Esophagus muscularis mucosa (tissue), 4 donors: ENCODE data around the gene AFAP1L2.

ENCODE experiments used
- EP300 ChIP-seq: sonication (generic); formaldehyde crosslinking; IDR thresholded peaks from one replicate; pipeline ENCODE4 v1.6.1; 2017; ENCODE audit warnings: antibody characterized with exemption
- POLR2AphosphoS5 ChIP-seq, 2 donors: sonication (generic); formaldehyde crosslinking; IDR thresholded peaks; one replicate each; pipeline ENCODE4 v1.6.1; 2017; ENCODE audit warnings: antibody characterized with exemption in 2 of 2
- TF ChIP-seq, protein P1 (sequence below), 3 experiments: fragments of 200-600 bp in 2 of 3; fragments of 450-650 bp in 1 of 3; sonication (generic) in 2 of 3; IDR thresholded peaks; one replicate each; pipeline ENCODE4 v1.5.1; 2017 to 2019; ENCODE audit warnings: antibody characterized with exemption in 3 of 3, mild to moderate bottlenecking in 2 of 3, moderate library complexity in 1 of 3

DNA sequence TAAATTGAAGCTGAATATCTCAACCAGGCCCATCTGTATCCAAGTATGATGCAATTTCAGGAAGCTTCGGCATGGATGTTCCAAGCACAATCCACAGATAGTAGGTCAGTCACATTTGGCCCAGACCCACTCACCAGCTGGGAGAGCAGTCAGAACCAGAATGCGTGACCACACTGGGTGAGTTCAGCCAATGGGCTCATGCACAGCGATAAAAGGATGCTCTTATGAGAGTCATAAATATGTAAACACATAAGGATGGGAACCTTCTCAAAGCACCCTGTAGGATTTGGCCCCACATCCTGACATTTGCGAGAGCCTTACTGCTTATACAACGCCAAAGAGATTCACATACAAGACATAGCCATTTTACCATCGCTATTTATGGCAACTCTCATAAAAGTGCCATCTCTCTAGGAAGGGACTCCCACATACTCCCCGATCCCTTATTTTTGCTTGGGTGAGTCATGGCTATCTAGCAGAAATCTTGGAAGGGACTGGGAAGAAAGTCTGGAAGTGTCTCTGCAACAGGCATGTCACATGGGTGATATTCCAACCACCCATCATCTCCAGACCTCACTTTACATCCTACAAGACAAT is 3.0 kb downstream of the AFAP1L2 start:
- TF ChIP-seq, protein P1, sequence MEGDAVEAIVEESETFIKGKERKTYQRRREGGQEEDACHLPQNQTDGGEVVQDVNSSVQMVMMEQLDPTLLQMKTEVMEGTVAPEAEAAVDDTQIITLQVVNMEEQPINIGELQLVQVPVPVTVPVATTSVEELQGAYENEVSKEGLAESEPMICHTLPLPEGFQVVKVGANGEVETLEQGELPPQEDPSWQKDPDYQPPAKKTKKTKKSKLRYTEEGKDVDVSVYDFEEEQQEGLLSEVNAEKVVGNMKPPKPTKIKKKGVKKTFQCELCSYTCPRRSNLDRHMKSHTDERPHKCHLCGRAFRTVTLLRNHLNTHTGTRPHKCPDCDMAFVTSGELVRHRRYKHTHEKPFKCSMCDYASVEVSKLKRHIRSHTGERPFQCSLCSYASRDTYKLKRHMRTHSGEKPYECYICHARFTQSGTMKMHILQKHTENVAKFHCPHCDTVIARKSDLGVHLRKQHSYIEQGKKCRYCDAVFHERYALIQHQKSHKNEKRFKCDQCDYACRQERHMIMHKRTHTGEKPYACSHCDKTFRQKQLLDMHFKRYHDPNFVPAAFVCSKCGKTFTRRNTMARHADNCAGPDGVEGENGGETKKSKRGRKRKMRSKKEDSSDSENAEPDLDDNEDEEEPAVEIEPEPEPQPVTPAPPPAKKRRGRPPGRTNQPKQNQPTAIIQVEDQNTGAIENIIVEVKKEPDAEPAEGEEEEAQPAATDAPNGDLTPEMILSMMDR (IDR thresholded peaks at IDR 0.05) = no peak
- no peak for TF ChIP-seq EP300
- TF ChIP-seq POLR2AphosphoS5 (IDR thresholded peaks at IDR 0.05) = peak; percentile 64 to 65
